SK-N-MC (cell line): Measurements from ENCODE around the gene WDFY1.

ENCODE experiments used
- DNase-seq: peaks from one replicate; pipeline ENCODE4 v3.0.0-alpha.2; 2011; ENCODE audit warnings: low read depth, low spot score
- H3K27ac ChIP-seq: fragments of 200-600 bp; sonication (generic); 2 replicates; pipeline ENCODE4 v1.5.1; 2016; ENCODE audit warnings: mixed run types
- H3K36me3 ChIP-seq: fragments of 200-600 bp; sonication (generic); 2 replicates; pipeline ENCODE4 v1.6.1; 2017; ENCODE audit warnings: antibody characterized with exemption, low read length, mixed read lengths; ENCODE audit not compliant: insufficient read depth
- H3K4me3 ChIP-seq: fragments of 200-600 bp; sonication (generic); 2 replicates; pipeline ENCODE4 v1.5.1; 2016
- H3K9ac ChIP-seq: fragments of 200-600 bp; sonication (generic); 2 replicates; pipeline ENCODE4 v1.8.0; 2017; ENCODE audit warnings: mixed run types, mixed read lengths; ENCODE audit not compliant: insufficient read length
- H3K9me3 ChIP-seq: fragments of 200-600 bp; sonication (generic); 2 replicates; pipeline ENCODE4 v1.6.1; 2017; ENCODE audit warnings: low read depth, mild to moderate bottlenecking, antibody characterized with exemption, low read length, moderate library complexity, mixed read lengths
- EZH2 ChIP-seq: fragments of 200-600 bp; sonication (generic); IDR thresholded peaks from one replicate; pipeline ENCODE4 v1.6.1; 2017; ENCODE audit warnings: antibody characterized with exemption
- FOXP2 ChIP-seq: optimal IDR thresholded peaks from 2 replicates; pipeline ENCODE3; 2011; ENCODE audit warnings: mild to moderate bottlenecking, moderate library complexity; ENCODE audit not compliant: insufficient read depth; ENCODE audit errors: extremely low read length, control extremely low read depth
- POLR2AphosphoS5 ChIP-seq: IDR thresholded peaks from 2 replicates; pipeline ENCODE4 v1.6.1; 2012; ENCODE audit warnings: mild to moderate bottlenecking, low read depth, low read length, borderline replicate concordance

WDFY1 gene

DNA sequence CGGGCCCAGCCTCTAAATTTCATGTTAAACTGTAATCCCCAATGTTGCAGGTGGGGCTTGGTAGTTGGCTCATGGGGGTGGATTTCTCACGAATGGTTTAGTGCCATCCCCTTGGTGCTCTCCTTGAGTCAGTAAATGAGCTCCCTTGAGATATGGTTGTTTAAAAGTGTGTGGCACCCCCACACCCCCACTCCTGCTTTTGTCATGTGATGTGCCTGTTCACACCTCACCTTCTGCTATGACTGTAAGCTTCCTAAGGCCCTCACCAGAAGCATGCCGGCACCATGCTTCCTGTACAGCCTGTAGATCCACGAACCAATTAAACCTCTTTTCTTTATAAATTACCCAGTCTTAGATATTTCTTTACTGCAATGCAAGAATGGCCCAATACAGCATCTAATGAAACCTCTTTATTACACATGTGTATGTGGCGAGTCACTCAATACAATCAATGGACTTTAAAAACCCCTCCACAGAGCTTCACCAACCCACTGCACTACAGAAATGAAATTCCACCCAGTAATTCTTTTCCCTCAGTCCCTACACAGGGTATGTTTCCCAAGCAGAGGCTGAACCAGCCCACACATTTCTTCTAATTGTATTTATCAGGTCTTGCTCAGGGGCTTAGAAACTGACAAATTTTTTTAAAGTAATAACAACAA, 47.3 kb downstream of the WDFY1 start:
- TF ChIP-seq POLR2AphosphoS5 (no peak), EZH2 (no peak), FOXP2 (no peak)
- Histone ChIP-seq H3K9ac (no peak overlapping the region), H3K9me3 (no peaks in the 10 kb centered on the region), H3K36me3 (peaks cover 43% of the 10 kb centered on the region), H3K27ac (no peak overlapping the region), H3K4me3 (no peak overlapping the region)
- no peak for DNase-seq

DNA sequence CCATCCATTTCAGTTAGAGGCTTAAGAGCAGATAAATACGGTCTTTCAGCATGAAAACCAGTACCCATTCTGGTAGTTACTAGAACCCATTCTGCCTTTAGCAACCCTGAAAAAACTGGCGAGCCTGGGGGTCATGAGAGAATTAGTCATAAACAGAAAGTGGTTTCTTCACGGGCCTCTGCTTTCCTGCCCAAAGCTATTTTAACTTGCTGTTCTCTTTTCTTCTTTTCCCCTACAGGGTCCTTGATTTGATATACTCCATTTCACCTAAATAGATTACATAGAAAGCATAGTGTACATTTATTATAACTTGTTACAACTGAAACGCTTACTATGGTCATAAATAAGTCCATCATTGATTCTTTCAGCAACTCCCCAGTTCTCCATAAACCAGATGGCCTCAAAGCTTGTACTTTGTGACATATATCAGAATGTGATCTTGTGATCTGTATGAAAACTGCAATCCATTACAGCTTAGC, 48.3 kb downstream of the WDFY1 start:
- TF ChIP-seq FOXP2 (no peak), EZH2 (no peak), POLR2AphosphoS5 (no peak)
- Histone ChIP-seq H3K4me3 (no peak overlapping the region), H3K36me3 (peaks cover 45% of the 10 kb centered on the region), H3K9me3 (no peaks in the 10 kb centered on the region), H3K9ac (no peak overlapping the region), H3K27ac (no peak overlapping the region)
- DNase-seq: no peak

DNA sequence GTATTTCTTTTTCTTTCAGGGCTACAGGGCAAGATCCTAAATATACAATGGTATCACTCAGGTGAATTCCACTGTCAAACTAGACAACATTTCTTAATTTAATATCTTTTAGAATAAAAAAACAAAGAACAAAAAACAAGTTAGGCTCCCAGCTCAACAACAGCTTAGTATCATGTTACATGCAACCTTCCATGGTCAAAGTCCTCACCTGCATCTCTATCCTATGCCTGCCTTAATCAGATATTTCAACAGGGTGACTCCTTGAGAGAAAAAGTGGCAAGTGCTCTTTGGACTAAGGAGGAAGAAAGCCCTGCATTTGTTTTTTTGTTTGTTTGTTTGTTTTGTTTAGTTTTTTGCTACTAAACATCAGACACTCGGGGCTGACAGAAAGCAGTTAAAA, 50.2 kb downstream of the WDFY1 start:
- Histone ChIP-seq H3K9me3 (no peaks in the 10 kb centered on the region), H3K4me3 (no peak overlapping the region), H3K9ac (no peak overlapping the region), H3K27ac (no peak overlapping the region), H3K36me3 (peaks cover 37% of the 10 kb centered on the region)
- DNase-seq: no peak
- TF ChIP-seq FOXP2 (no peak), POLR2AphosphoS5 (no peak), EZH2 (no peak)

DNA sequence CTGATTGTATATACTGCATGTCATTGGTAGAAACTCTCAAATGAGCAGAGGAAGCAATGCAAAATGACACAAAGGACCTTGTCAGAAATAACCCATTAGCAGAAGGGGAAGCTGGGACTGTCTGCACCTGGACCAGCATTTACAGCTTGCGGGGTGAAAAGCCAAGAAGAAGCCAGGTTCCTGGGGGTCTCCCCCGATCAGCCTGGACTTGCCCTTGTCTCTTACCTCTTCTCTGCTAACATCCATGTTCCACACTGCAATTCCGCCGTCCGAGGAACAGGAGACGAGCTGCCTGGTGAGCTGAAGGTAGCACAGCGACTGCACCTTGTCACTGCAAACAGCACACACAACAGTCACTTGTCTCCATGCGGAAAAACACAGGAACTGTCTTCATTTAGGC, 51.1 kb downstream of the WDFY1 start:
- Histone ChIP-seq H3K27ac (no peak overlapping the region), H3K9me3 (no peaks in the 10 kb centered on the region), H3K9ac (no peak overlapping the region), H3K36me3 (peaks cover 42% of the 10 kb centered on the region), H3K4me3 (no peak overlapping the region)
- no peak for DNase-seq
- TF ChIP-seq EZH2: no peak
- no peak for TF ChIP-seq POLR2AphosphoS5
- no peak for TF ChIP-seq FOXP2

DNA sequence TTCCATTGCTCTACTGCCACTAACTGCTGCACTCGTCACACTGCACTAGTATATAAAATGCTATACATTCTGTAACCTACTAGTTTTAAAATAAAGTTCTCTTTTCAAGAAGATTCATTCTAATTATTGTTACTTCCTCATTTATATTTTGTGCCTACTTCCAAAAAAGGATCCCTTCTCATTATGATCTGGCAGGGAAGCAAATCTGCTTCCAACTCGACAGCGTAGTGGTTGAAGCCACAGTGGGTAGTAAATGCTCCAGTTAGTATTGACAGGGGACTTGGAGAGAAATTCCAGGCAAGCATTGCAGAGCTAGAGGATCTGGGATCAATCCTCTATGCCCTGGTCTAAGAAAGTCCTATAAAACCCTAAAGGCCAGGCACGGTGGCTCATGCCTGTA, 54.4 kb downstream of the WDFY1 start:
- TF ChIP-seq POLR2AphosphoS5: no peak
- no peak for TF ChIP-seq EZH2
- H3K4me3 ChIP-seq: no peak overlapping the region
- H3K9me3 ChIP-seq: no peaks in the 10 kb centered on the region
- H3K9ac ChIP-seq: no peak overlapping the region
- peaks cover 32% of the 10 kb centered on the region; the same call in 1 of the 2 replicates for H3K36me3 ChIP-seq
- no peak overlapping the region for H3K27ac ChIP-seq
- DNase-seq: no peak

DNA sequence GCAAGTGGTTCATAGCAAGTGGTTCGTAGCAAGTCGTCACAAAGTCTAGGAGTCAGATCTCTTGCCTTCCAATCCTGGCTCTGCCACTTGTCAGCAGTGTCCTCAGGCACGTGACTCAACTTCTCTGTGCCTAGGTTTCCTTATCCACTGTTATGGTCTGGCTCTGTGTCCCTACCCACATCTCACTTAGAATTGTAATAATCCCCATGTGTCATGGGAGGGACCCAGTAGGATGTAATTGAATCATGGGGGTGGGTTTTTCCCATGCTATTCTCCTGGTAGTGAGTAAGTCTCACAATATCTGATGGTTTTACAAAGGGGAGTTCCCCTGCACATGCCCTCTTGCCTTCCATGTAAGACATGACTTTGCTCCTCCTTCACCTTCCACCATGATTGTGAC, 55.9 kb downstream of the WDFY1 start:
- no peak for TF ChIP-seq FOXP2
- no peak for TF ChIP-seq POLR2AphosphoS5
- no peak for TF ChIP-seq EZH2
- no peak overlapping the region for H3K9ac ChIP-seq
- no peak for DNase-seq
- peaks cover 35% of the 10 kb centered on the region for H3K36me3 ChIP-seq
- H3K9me3 ChIP-seq: no peaks in the 10 kb centered on the region
- no peak overlapping the region for H3K4me3 ChIP-seq
- no peak overlapping the region for H3K27ac ChIP-seq

DNA sequence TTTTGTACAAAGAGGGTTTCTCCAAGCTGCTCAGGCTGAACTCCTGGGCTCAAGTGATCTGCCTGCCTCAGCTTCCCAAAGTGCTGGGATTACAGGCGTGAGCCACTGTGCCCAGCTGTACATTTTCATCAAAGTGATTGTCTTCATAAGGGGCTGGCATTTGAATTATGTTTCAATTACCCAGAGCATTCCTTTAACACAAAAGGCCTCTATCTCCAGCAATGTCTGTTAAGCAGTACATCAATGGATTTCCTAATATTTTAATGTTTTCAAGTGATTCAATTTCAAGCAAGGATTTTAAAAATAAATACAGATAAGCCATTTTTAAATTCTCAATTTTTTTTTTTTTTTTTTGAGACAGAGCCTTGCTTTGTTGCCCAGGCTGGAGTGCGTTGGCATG, 56.9 kb downstream of the WDFY1 start:
- peaks cover 33% of the 10 kb centered on the region for H3K36me3 ChIP-seq
- no peak for TF ChIP-seq POLR2AphosphoS5
- TF ChIP-seq FOXP2: no peak
- no peak for TF ChIP-seq EZH2
- DNase-seq: no peak
- no peaks in the 10 kb centered on the region for H3K9me3 ChIP-seq
- H3K9ac ChIP-seq: no peak overlapping the region
- H3K27ac ChIP-seq: no peak overlapping the region
- H3K4me3 ChIP-seq: no peak overlapping the region

DNA sequence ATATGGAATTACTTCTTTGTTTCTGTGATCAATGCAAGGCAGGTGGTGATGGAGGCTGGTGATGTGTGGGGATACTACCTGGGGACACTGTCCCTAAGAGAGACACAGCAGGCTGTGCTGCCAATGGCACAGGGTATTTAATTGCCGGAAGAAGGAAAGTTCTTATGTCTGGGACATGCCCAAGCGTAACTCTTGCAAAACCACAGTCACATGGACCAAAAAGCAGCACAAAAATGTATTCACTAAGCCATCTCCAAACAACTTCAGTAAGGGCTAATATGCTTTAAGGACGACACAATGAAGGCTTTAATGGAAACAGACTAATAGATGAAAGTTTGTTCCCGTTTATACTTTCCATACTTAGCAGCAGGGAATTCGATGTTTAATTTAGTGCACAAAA, 58.0 kb downstream of the WDFY1 start:
- DNase-seq: no peak
- TF ChIP-seq POLR2AphosphoS5 (no peak), EZH2 (no peak), FOXP2 (no peak)
- Histone ChIP-seq H3K4me3 (no peak overlapping the region), H3K36me3 (peaks cover 30% of the 10 kb centered on the region), H3K9me3 (no peaks in the 10 kb centered on the region), H3K27ac (no peak overlapping the region), H3K9ac (no peak overlapping the region)

DNA sequence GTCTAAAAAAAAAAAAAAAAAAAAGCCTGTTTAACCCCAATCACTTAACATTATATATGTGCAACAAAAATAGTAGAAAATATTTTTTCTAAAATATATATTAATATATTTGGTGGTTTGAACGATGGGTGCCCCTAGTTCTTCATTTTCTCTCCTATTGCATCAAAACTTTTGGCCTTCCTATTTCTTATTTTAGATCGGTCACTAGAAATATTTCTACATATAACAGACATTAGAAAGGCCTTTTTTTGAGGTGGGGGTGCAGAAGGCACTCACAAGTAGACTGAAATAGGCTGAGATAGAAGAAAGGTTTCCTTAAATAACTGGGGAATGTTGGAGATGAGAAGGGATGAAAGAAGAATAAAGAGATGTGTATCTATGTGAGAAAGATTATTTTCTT, 58.4 kb downstream of the WDFY1 start:
- H3K9ac ChIP-seq: no peak overlapping the region
- H3K27ac ChIP-seq: no peak overlapping the region
- H3K9me3 ChIP-seq: no peaks in the 10 kb centered on the region
- no peak overlapping the region for H3K4me3 ChIP-seq
- DNase-seq: no peak
- H3K36me3 ChIP-seq: peaks cover 33% of the 10 kb centered on the region
- TF ChIP-seq POLR2AphosphoS5 (no peak), FOXP2 (no peak), EZH2 (no peak)
